WI38 (cell line): ENCODE measurements around the gene TFAP2E.

Experiments
- H3K4me3 ChIP-seq: 2 replicates; pipeline ENCODE4 v1.5.1; 2011; ENCODE audit warnings: low read depth, mild to moderate bottlenecking, control low read depth, low read length
- CTCF ChIP-seq: IDR thresholded peaks from 2 replicates; pipeline ENCODE4 v1.5.1; 2012; ENCODE audit warnings: low read depth, mild to moderate bottlenecking, control low read depth, low read length

The TFAP2E gene

DNA sequence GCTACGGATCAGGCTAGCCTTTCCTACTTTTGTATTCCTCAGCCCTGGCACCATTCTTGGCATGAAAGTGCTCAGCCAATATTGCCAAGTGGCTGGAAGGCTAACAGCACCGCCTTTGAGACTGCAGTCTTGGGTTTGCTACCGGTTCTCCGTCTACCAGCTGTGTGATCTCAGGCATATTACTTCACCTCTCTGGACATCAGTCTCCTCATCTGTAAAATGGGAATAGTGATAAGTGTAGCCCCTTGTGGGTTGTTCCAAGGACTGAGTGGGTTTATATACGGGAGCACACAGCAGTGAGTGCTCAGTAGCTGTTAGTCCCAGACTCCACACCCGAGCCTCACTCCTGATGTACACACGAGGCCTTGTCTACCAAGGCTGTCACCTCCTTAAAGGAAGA lies 13.7 kb downstream of the TFAP2E start:
- H3K4me3 ChIP-seq: no peak overlapping the region
- TF ChIP-seq CTCF: no peak

GRCh38 chr1:35587736-35588135 lies 14.6 kb downstream of the TFAP2E start:
- no peak for TF ChIP-seq CTCF
- no peak overlapping the region for H3K4me3 ChIP-seq

GRCh38 chr1:35588197-35588910 lies 15.2 kb downstream of the TFAP2E start:
- TF ChIP-seq CTCF: no peak
- no peak overlapping the region for H3K4me3 ChIP-seq

DNA sequence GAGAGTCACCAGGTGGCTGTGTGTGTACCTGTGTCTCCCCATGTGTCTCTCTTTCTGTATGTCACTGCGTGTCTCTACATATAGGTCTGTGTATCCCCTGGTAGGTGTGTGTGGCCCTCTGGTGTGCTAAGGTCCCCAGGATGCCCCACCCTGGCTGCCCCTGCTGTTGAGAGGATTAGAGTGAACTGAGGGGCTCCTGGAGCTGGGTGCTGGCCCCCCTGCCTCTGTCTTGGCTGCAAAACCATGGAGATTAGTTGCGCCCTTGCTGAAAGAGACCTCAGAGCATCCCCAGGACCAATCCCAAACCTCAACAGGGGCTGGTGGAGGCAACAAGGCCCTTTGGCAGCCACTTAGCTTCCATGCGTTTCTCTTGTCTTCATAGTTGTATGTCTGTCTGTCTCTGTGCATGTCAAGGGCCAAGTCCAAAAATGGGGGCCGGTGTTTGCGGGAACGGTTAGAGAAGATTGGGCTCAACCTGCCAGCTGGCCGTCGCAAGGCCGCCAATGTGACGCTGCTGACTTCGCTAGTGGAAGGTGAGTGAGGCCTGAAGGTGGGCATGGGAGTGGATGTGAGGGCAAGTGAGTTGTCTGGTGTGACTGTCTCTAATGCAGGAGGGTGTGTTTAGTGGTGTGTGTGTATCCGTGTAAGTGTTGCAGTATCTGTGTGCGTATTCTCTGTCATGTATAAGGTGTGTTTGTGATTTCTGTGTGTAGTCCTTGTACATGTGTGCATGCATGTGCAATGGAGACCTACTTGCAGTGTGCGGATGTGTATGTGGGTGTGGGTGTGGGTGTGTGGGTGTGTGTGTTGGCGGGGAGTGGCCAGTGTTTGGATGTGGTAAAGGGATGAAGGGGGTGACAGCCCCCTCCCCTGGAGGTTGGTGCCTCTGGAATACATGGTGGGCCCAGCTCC lies 16.7 kb downstream of the TFAP2E start:
- no peak for TF ChIP-seq CTCF
- no peak overlapping the region for H3K4me3 ChIP-seq

DNA sequence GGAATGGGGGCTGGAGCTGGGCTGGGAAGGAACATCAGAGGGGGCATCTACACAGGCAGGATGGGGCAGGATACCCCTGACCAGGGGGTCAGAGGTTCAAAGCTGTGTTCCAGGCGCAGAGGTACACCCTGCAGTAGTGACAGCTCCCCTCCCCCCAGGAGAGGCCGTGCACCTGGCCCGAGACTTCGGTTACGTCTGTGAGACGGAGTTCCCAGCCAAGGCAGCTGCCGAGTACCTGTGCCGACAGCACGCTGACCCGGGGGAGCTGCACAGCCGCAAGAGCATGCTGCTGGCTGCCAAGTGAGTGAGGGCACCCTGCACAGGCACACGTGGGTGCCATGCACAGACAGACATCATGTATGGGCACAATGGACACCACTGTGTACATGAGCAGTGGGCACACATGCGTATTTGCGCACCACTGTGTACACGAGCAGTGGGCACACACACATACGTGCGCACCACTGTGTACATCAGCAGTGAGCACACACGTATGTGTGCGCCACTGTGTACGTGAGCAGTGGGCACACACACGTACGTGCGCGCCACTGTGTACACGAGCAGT lies 17.4 kb downstream of the TFAP2E start:
- TF ChIP-seq CTCF: no peak
- no peak overlapping the region for H3K4me3 ChIP-seq

DNA sequence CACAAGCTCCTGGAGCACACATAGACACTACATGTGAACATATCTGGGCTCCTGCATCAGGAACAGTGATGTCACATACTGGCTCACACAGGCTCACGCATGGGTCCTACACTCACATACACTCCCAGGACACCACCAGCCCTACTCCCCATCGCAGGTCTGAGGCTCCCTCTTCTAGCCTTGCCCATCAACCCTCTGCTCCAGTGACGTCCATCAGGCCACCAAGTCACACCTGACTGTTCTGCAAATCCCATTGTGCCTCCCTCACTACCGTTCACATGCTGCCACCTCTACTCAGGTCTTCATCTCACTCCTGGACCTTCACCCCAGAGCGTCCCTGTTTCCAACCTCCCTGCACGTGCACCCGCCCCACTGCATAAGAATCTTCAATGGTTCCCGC lies 18.1 kb downstream of the TFAP2E start:
- no peak overlapping the region for H3K4me3 ChIP-seq
- TF ChIP-seq CTCF: no peak
